B cell (primary cell): ENCODE measurements around the gene TECPR2. TPM values are rescaled to one million over a fixed set of nuclear protein-coding genes. Genes with fewer than 3 reads are reported as not detected.
"Not testable (repeated sequence)": the region's sequence is repeated elsewhere in the genome, so short reads cannot be mapped to it uniquely, and the experiment has no call there.

Source experiments
- ATAC-seq: fragments of 200-7000 bp; cut with Tn5 transposase; one replicate; pipeline ENCODE4 v1.10.0; 2021; ENCODE audit warnings: low read depth, mild to moderate bottlenecking, moderate number of reproducible peaks, moderate library complexity
- CTCF ChIA-PET: fragments of 350-600 bp; sonication (Branson Sonifier 250); formaldehyde crosslinking; loops from one replicate; lab custom pipeline; 2021; ENCODE audit warnings: antibody characterized with exemption, inconsistent platforms; lab: Charles Lee
- POLR2A ChIA-PET: fragments of 350-600 bp; sonication (Branson Sonifier 250); formaldehyde crosslinking; loops from one replicate; lab custom pipeline; 2021; ENCODE audit warnings: antibody characterized with exemption; lab: Charles Lee
- DNase-seq: peaks from one replicate; pipeline ENCODE4 v3.0.0; 2013
- H2AFZ ChIP-seq: 2 replicates; pipeline ENCODE4 v1.6.1; 2012; ENCODE audit warnings: mild to moderate bottlenecking, low read depth, low read length; ENCODE audit not compliant: insufficient read depth, poor library complexity, severe bottlenecking
- H3K27ac ChIP-seq, 2 donors: 1 replicate in 1 of 2; 2 replicates in 1 of 2; pipeline ENCODE4 v1.5.1; 2012 to 2013; ENCODE audit warnings: low read length in 2 of 2, mild to moderate bottlenecking in 2 of 2, moderate library complexity in 1 of 2
- H3K27me3 ChIP-seq, 4 experiments: fragments of 200-600 bp in 1 of 4; sonication (generic) in 1 of 4; replicated peaks in 1 of 4; 1 replicate in 2 of 4; 2 replicates in 2 of 4; pipeline versions ENCODE4 v1.6.1 to v1.7.0; 2013 to 2016; ENCODE audit warnings: low read length in 3 of 4, mild to moderate bottlenecking in 2 of 4, mixed read lengths in 1 of 4, moderate library complexity in 1 of 4; ENCODE audit not compliant: insufficient read depth in 4 of 4, control insufficient read depth in 3 of 4; ENCODE audit errors: control extremely low read depth in 1 of 4
- H3K36me3 ChIP-seq, 2 experiments: replicated peaks in 1 of 2; 1 replicate in 1 of 2; 2 replicates in 1 of 2; pipeline versions ENCODE4 v1.6.1 to v1.7.1; 2013; ENCODE audit warnings: low read length in 1 of 2; ENCODE audit not compliant: insufficient read depth in 2 of 2, control insufficient read depth in 1 of 2; ENCODE audit errors: control extremely low read depth in 1 of 2, extremely low read depth in 1 of 2
- H3K4me1 ChIP-seq, 2 donors: fragments of 200-600 bp in 1 of 2; sonication (generic) in 1 of 2; 1 replicate in 1 of 2; 2 replicates in 1 of 2; pipeline versions ENCODE4 v1.5.1 to v1.6.1; 2013 to 2017; ENCODE audit warnings: low read length in 2 of 2; ENCODE audit not compliant: control insufficient read depth in 2 of 2, insufficient read depth in 2 of 2
- H3K4me2 ChIP-seq: replicated peaks from 2 replicates; pipeline ENCODE3; 2012; ENCODE audit warnings: mild to moderate bottlenecking, low read depth, low read length; ENCODE audit not compliant: poor library complexity, severe bottlenecking
- H3K4me3 ChIP-seq, 5 experiments: fragments of 200-600 bp in 1 of 5; sonication (generic) in 1 of 5; 1 replicate in 3 of 5; 2 replicates in 2 of 5; pipeline versions ENCODE4 v1.5.1 to v1.7.0; 2011 to 2016; ENCODE audit warnings: low read length in 4 of 5, mild to moderate bottlenecking in 4 of 5, low read depth in 2 of 5, control low read depth in 1 of 5, moderate library complexity in 1 of 5; ENCODE audit not compliant: insufficient read depth in 1 of 5; ENCODE audit errors: control extremely low read depth in 1 of 5, extremely low read depth in 1 of 5
- H3K79me2 ChIP-seq: fragments of 200-600 bp; sonication (generic); one replicate; pipeline ENCODE4 v1.6.0; 2016; ENCODE audit warnings: low read length; ENCODE audit not compliant: control insufficient read depth, insufficient read depth
- H3K9ac ChIP-seq: fragments of 200-600 bp; sonication (generic); 2 replicates; pipeline ENCODE4 v1.6.1; 2017; ENCODE audit warnings: mild to moderate bottlenecking, low read length, moderate library complexity
- H3K9me3 ChIP-seq, 3 donors: one replicate each; pipeline versions ENCODE4 v1.6.1 to v1.7.1; 2013; ENCODE audit warnings: low read length in 2 of 3; ENCODE audit not compliant: control insufficient read depth in 2 of 3, insufficient read depth in 1 of 3; ENCODE audit errors: control extremely low read depth in 1 of 3
- H4K20me1 ChIP-seq: 2 replicates; pipeline ENCODE4 v1.6.0; 2012; ENCODE audit warnings: mild to moderate bottlenecking, low read length; ENCODE audit not compliant: insufficient read depth, control insufficient read depth, poor library complexity, severe bottlenecking
- H3K27ac Mint-ChIP-seq: one replicate; pipeline ENCODE4 v1.8.0; 2021; ENCODE audit warnings: mixed read lengths
- H3K27me3 Mint-ChIP-seq: one replicate; pipeline ENCODE4 v1.8.0; 2021; ENCODE audit warnings: mixed read lengths
- H3K4me1 Mint-ChIP-seq: one replicate; pipeline ENCODE4 v1.8.0; 2021; ENCODE audit warnings: mixed read lengths
- H3K4me3 Mint-ChIP-seq: one replicate; pipeline ENCODE4 v1.8.0; 2021; ENCODE audit warnings: mixed read lengths
- H3K9me3 Mint-ChIP-seq: one replicate; pipeline ENCODE4 v1.8.0; 2022; ENCODE audit warnings: mixed read lengths; ENCODE audit not compliant: insufficient read depth
- CTCF ChIP-seq: fragments of 200-600 bp; IDR thresholded peaks from one replicate; pipeline ENCODE4 v1.8.0; 2022; ENCODE audit warnings: antibody characterized with exemption, mild to moderate bottlenecking
- EZH2 ChIP-seq: IDR thresholded peaks from 2 replicates; pipeline ENCODE4 v1.6.1; 2012; ENCODE audit warnings: borderline replicate concordance, low read depth, mild to moderate bottlenecking, moderate library complexity, low read length; ENCODE audit not compliant: insufficient read depth, poor library complexity, severe bottlenecking
- WGBS: methylation state at CpG from one replicate; pipeline ENCODE4 v1.1.5; 2013; ENCODE audit warnings: missing lambda C conversion rate; ENCODE audit not compliant: insufficient coverage; 5-methylcytosine and 5-hydroxymethylcytosine counted together
- intact Hi-C: fragments of 100-400 bp; cut with micrococcal nuclease; formaldehyde crosslinking; loops from one replicate; pipeline ENCODE4 v1.10.0; 2022
- polyA plus RNA-seq: library from polyadenylated mRNA; depleted of rRNA; stranded (reverse); fragments of >200 nt; gene quantifications from 2 replicates; pipeline ENCODE4 v1.2.3, GENCODE V29; 2012
- small RNA-seq: library from RNA; depleted of rRNA; stranded (forward); fragments of <200 nt; gene quantifications from one replicate; pipeline ENCODE3, GENCODE V24; 2012; ENCODE audit warnings: low replicate concordance, low read depth; ENCODE audit not compliant: insufficient read length
- total RNA-seq, 2 donors: library from RNA; stranded (reverse); fragments of 120-200 nt in 1 of 2; gene quantifications; 1 replicate in 1 of 2; 2 replicates in 1 of 2; pipeline versions ENCODE4 v1.2.3 to v1.2.4, GENCODE V29; 2013 to 2022

The TECPR2 gene
- total and polyA plus RNA-seq, 2 donors (not counting 1 experiment from before 2014, with no cell fraction given): 4.7 to 10.8 TPM

GRCh38 chr14:102548616-102549240 lies 186.0 kb downstream of the TECPR2 start:
- Histone ChIP-seq H3K27ac (no peak overlapping the region), H4K20me1 (no peaks in the 10 kb centered on the region), H3K79me2 (no peaks in the 10 kb centered on the region), H3K36me3 (no peaks in the 10 kb centered on the region), H3K27me3 (peaks cover 0 to 34% (median 16%) of the 10 kb centered on the region in 4 experiments), H3K4me1 (peaks cover 20 to 22% of the 10 kb centered on the region in 2 donors), H3K9ac (no peak overlapping the region), H2AFZ (no peak overlapping the region), H3K9me3 (peaks cover 0 to 8% (median 0%) of the 10 kb centered on the region in 3 donors), H3K4me2 (no peak overlapping the region), H3K4me3 (no peak overlapping the region)
- no peak for ATAC-seq
- CTCF ChIA-PET: interaction anchor here (0.6 to 1.2 kb wide), 3 partner anchors 7 to 843 kb away, joined by 3 to 4 read pairs (median 3); no protein-coding TSS in a partner anchor
- POLR2A ChIA-PET: interaction anchor here (0.6 kb wide), 1 partner anchor 526 kb away, joined by 3 read pairs; no protein-coding TSS in a partner anchor
- H3K27ac Mint-ChIP-seq: no peak overlapping the region
- peaks cover 30% of the 10 kb centered on the region for H3K27me3 Mint-ChIP-seq
- H3K4me3 Mint-ChIP-seq: no peak overlapping the region
- DNase-seq: no peak
- no CpG with 5 or more reads among the region's 3 CpGs for WGBS
- TF ChIP-seq CTCF (no peak), EZH2 (no peak)
- peaks cover 10% of the 10 kb centered on the region for H3K4me1 Mint-ChIP-seq
- intact Hi-C loops: no loop called here
- no peaks in the 10 kb centered on the region for H3K9me3 Mint-ChIP-seq

GRCh38 chr14:102550927-102551401 lies 188.2 kb downstream of the TECPR2 start:
- Mint-ChIP-seq H3K4me1 (peaks cover 10% of the 10 kb centered on the region), H3K27me3 (peaks cover 15% of the 10 kb centered on the region)
- H4K20me1 ChIP-seq, DNase-seq, H3K4me3 ChIP-seq, ATAC-seq, H3K79me2 ChIP-seq, H3K9me3 Mint-ChIP-seq, POLR2A ChIA-PET, H2AFZ ChIP-seq, H3K36me3 ChIP-seq, intact Hi-C loops, H3K4me3 Mint-ChIP-seq, H3K9ac ChIP-seq, H3K9me3 ChIP-seq, H3K27ac ChIP-seq, CTCF ChIA-PET, H3K27ac Mint-ChIP-seq, H3K4me2 ChIP-seq: not testable (repeated sequence)
- Histone ChIP-seq H3K4me1 (peaks cover 7 to 14% of the 10 kb centered on the region in 2 donors), H3K27me3 (peaks cover 0 to 12% (median under 1%) of the 10 kb centered on the region in 4 experiments)
- no CpG with 5 or more reads among the region's 3 CpGs for WGBS

Small RNAs within 50 kb of the gene (small RNA-seq; reads per million reads assigned to genes)
- not detected for gene MIR4309

Other genes starting within 250 kb of the TECPR2 start
- gene WDR20, start 223.0 kb upstream of the TECPR2 start, total RNA-seq: 62.8 and 64.0 TPM in 2 replicates
- gene WDR20, start 223.0 kb upstream of the TECPR2 start, polyA plus RNA-seq: 12.4 and 16.0 TPM in 2 replicates
- gene MOK, start 57.8 kb upstream of the TECPR2 start, total RNA-seq: 2.9 and 3.0 TPM in 2 replicates
- 1.2 and 2.3 TPM in 2 replicates for gene MOK, start 57.8 kb upstream of the TECPR2 start, polyA plus RNA-seq
- gene ZNF839, start 43.2 kb upstream of the TECPR2 start, total RNA-seq: 22.8 and 22.9 TPM in 2 replicates
- gene ZNF839, start 43.2 kb upstream of the TECPR2 start, polyA plus RNA-seq: 28.8 and 31.6 TPM in 2 replicates
- 23.7 and 28.8 TPM in 2 replicates for gene CINP, start 51 bp upstream of the TECPR2 start, total RNA-seq
- gene CINP, start 51 bp upstream of the TECPR2 start, polyA plus RNA-seq: 18.6 and 21.9 TPM in 2 replicates
- gene ANKRD9, start 146.8 kb downstream of the TECPR2 start, total RNA-seq: 1.4 and 1.8 TPM in 2 replicates
- gene ANKRD9, start 146.8 kb downstream of the TECPR2 start, polyA plus RNA-seq: 1.5 and 2.6 TPM in 2 replicates
- gene RCOR1, start 229.7 kb downstream of the TECPR2 start, total RNA-seq: 37.1 and 38.4 TPM in 2 replicates
- gene RCOR1, start 229.7 kb downstream of the TECPR2 start, polyA plus RNA-seq: 8.7 and 12.5 TPM in 2 replicates